ENCODE data around the gene TP53BP2.
"Not testable (repeated sequence)": the region's sequence is repeated elsewhere in the genome, so short reads cannot be mapped to it uniquely, and the experiment has no call there.

Gene TP53BP2

GRCh38 chr1:223756806-223757700 is 88.7 kb downstream of the TP53BP2 start:
- DNase-seq: no peak

DNA sequence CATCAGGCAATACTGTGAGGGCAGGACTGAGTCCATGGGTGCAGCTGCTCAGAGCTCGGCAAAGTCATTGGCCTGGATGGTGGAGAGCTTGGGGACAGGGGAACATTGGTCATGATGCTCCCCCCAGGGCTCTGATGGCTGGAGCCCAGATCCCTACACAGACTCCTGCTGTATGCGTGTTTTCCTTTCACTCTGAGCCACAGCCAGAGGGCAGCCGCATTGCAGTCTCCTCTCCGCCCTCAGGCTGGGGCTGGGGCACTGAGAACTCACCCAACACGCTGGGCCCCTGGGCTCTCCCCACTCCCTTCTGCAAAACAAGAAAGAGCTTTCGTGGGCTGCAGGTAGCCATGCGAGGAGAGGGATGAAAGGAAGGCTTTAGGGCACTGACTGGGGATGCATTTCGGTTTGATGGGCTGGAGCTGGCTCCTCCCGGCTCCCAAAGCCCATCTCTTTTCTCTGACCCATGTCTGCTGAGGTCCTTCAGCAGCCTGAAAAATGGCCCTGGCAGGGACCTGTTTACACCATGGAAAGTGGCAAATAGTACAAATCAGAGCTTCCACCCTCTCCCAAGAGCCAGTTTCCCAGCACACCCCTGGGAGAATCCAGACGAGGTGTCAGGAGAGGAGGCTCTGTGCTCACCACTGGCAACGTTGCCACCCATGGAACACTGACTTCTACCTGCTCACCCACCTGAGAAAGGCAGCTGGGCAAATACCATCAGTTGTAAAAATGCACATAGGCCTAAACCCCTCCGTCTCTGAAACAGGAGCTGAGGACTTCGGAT is 89.6 kb downstream of the TP53BP2 start:
- no peak for DNase-seq

- DNase-seq: no peak
Observed at GRCh38 chr1:223755432-223755792, 90.3 kb downstream of the TP53BP2 start.

- no peak for DNase-seq
Observed at GRCh38 chr1:223754681-223755431, 90.9 kb downstream of the TP53BP2 start.

DNA sequence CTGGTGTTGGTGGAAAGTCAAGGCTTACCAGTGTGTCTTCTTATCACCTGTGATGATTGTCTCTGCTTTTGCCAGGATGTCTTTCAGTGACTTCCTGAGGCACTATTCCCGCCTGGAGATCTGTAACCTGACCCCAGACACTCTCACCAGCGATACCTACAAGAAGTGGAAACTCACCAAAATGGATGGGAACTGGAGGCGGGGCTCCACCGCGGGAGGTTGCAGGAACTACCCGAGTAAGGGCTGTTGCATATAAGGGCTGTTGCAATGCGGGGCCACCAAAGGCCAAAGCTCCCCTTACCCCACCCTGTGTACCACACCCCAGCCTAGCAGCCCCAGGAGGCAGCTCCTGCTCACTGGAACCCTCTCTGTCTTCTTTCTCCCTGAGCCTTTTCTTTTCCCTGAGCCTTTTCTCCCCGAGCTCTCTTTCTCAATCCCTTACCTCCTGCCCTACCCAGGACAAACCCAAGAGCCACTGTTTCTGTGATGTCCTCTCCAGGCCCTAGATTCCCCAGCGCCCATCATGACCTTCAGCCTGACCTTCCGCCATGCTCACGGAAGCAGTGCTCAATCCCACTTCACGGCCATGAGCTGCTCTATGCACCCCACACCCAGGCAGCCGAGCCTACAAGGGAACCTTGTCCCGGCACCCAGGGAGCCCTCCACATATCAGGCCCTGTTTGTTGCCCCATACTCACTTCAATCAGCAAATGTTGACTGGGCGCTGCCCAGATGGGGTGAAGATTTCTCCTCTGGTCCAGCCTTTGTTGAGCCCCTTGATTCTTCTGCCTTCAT is 92.8 kb downstream of the TP53BP2 start:
- no peak for DNase-seq

GRCh38 chr1:223751696-223752095 is 94.1 kb downstream of the TP53BP2 start:
- DNase-seq: no peak

- DNase-seq: no peak
Observed at GRCh38 chr1:223750730-223751570, 94.8 kb downstream of the TP53BP2 start.

GRCh38 chr1:223748773-223749733 is 96.7 kb downstream of the TP53BP2 start:
- peak; percentile 63 for DNase-seq

GRCh38 chr1:223748405-223748772 is 97.4 kb downstream of the TP53BP2 start:
- DNase-seq: no peak

DNA sequence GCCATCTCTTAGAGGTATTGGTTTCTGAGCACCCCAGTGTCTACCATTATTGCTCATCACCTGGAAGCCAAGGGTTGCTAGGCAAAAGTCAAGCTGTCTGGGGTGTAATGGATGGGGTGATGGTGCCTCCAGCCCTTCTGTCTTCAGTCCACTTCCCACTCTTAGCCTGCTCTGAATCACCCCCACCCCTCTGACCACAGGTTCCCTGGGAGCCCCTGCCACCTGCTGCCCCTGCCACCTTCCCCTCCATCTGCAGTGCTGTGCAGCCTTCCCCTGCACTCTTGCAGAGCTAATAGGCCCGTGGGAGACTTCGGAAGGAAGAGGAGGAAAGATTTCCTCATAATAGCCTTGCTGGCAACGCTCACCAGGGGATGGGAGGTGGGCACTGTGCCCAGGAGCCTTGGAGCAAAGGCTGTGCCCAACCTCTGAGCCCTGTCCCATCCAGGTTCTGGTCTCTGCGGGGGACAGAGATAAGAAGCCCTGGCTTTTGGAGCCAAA is 97.9 kb downstream of the TP53BP2 start:
- no peak for DNase-seq

GRCh38 chr1:223745731-223746130 is 100.0 kb downstream of the TP53BP2 start:
- DNase-seq: no peak

GRCh38 chr1:223742856-223743517 is 102.8 kb downstream of the TP53BP2 start:
- DNase-seq: no peak

GRCh38 chr1:223741861-223742260 is 103.9 kb downstream of the TP53BP2 start:
- DNase-seq: no peak

DNA sequence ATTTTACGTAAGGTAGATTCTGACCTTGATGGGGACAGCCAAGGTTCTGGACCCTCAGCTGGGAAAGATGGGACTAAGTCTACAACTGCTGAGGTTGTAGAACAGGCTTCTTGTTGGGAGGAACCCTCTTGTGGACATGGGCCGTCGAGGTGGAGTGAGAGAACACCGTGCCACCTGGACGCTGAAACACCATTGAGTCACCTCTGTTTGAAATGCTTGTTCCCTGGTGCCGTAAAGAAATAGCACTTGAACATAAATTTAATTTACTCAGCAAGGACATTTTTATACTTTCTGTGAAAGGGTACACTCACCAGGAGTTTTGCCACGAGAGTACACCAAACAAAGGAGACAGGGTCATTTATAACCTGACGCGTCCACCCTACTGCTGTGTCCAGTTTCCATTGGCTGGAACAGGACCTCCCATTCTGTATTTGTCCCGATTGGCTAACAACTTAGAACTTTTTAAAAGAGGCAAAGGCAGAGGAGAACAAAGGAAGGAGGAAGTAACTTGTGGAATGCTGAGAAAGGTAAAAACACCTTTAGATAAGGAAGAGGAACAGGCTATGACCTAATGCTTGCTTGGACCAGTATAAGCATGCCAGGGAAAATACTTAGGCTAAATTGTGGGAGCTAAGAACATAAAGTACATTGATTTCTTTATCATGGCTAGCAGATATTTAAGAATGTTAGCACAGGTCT is 105.6 kb downstream of the TP53BP2 start:
- not testable (repeated sequence) for DNase-seq

DNA sequence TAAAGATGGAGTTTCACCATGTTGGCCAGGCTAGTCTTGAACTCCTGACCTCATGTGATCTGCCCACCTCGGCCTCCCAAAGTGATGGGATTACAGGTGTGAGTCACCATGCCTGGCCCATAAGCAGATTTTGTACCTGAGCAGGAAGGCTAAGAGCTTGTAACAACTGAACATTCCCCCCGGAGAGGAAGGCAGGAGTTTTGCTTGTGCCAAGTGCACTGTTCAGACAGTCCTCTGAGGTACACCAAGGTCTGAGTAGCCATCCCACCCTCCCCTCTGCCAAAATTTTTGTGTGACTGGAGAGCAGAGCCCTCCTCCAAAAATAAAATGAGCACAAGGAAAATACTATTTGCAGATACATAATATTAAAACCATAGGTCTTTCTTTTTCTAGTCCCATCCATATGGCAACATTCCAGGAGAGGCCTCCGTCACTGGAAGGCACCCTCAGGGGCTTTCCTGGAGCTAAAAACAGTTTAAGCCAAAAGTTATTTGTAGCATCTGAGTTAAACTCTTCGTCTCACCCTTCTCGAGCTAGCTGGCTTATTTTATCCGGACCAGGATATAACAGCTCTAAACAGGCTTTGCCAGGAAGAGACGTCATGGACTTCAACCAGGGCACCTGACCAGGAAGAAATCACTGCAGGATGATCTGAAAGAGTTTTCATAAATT is 106.2 kb downstream of the TP53BP2 start:
- no peak for DNase-seq

GRCh38 chr1:223738465-223739365 is 107.0 kb downstream of the TP53BP2 start:
- no peak for DNase-seq

GRCh38 chr1:223737342-223737741 is 108.4 kb downstream of the TP53BP2 start:
- no peak for DNase-seq
